Keratinocyte (primary cell): ENCODE results near the gene ADCY10. TPM values are rescaled to one million over a fixed set of nuclear protein-coding genes. Genes with fewer than 3 reads are reported as not detected.

Source experiments
- DNase-seq: peaks from one replicate; pipeline ENCODE4 v3.0.0-alpha.2; 2011; ENCODE audit warnings: low read depth, missing footprints, low spot score
- FAIRE-seq: peaks from 2 replicates; lab custom pipeline; 2011; peaks lifted over from hg19 to GRCh38; lab: Jason Lieb, UNC
- H2AFZ ChIP-seq: 2 replicates; pipeline ENCODE4 v1.6.0; 2012; ENCODE audit warnings: low read length, control low read depth, inconsistent platforms; ENCODE audit not compliant: control insufficient read depth
- H3K27ac ChIP-seq: 2 replicates; pipeline ENCODE4 v1.5.1; 2011; ENCODE audit warnings: low read length; ENCODE audit not compliant: control insufficient read depth, insufficient read depth
- H3K27me3 ChIP-seq: 3 replicates; pipeline ENCODE4 v1.6.0; 2011; ENCODE audit warnings: low read length; ENCODE audit not compliant: control insufficient read depth, insufficient read depth; ENCODE audit errors: extremely low read depth
- H3K36me3 ChIP-seq, 2 experiments: 2 replicates in 1 of 2; 3 replicates in 1 of 2; pipeline ENCODE4 v1.5.1; 2011; ENCODE audit warnings: low read length in 2 of 2, mild to moderate bottlenecking in 1 of 2; ENCODE audit not compliant: control insufficient read depth in 2 of 2, insufficient read depth in 2 of 2; ENCODE audit errors: extremely low read depth in 1 of 2
- H3K4me1 ChIP-seq: 3 replicates; pipeline ENCODE4 v1.5.1; 2011; ENCODE audit warnings: low read length; ENCODE audit not compliant: control insufficient read depth, insufficient read depth; ENCODE audit errors: extremely low read depth
- H3K4me2 ChIP-seq: 3 replicates; pipeline ENCODE4 v1.6.0; 2011; ENCODE audit warnings: low read depth, low read length; ENCODE audit not compliant: control insufficient read depth, insufficient read depth; ENCODE audit errors: extremely low read depth
- H3K4me3 ChIP-seq, 3 experiments: fragments of 200-600 bp in 1 of 3; sonication (generic) in 1 of 3; 2 replicates in 2 of 3; 3 replicates in 1 of 3; pipeline ENCODE4 v1.5.1; 2011 to 2016; ENCODE audit warnings: low read length in 3 of 3, mild to moderate bottlenecking in 3 of 3, control low read depth in 2 of 3, inconsistent platforms in 1 of 3, low read depth in 1 of 3, mixed read lengths in 1 of 3, mixed run types in 1 of 3, moderate library complexity in 1 of 3; ENCODE audit not compliant: control insufficient read depth in 2 of 3, insufficient read depth in 2 of 3; ENCODE audit errors: extremely low read depth in 1 of 3
- H3K79me2 ChIP-seq: 2 replicates; pipeline ENCODE4 v1.6.0; 2012; ENCODE audit warnings: low read length; ENCODE audit not compliant: control insufficient read depth, insufficient read depth
- H3K9ac ChIP-seq: 3 replicates; pipeline ENCODE4 v1.6.0; 2011; ENCODE audit warnings: low read length; ENCODE audit not compliant: control insufficient read depth, insufficient read depth; ENCODE audit errors: extremely low read depth
- H3K9me1 ChIP-seq: 3 replicates; pipeline ENCODE4 v1.6.0; 2011; ENCODE audit warnings: low read length; ENCODE audit not compliant: control insufficient read depth, insufficient read depth; ENCODE audit errors: extremely low read depth
- H3K9me3 ChIP-seq: 2 replicates; pipeline ENCODE4 v1.5.1; 2012; ENCODE audit warnings: low read depth, low read length; ENCODE audit not compliant: control insufficient read depth
- H4K20me1 ChIP-seq: 3 replicates; pipeline ENCODE4 v1.6.0; 2011; ENCODE audit warnings: low read length; ENCODE audit not compliant: control insufficient read depth, insufficient read depth; ENCODE audit errors: extremely low read depth
- EZH2 ChIP-seq: IDR thresholded peaks from one replicate; pipeline ENCODE4 v1.6.1; 2012; ENCODE audit warnings: inconsistent platforms, mild to moderate bottlenecking, low read length, moderate library complexity
- dilution Hi-C: fragments of 300-500 bp; cut with MboI; formaldehyde crosslinking; loops from one replicate; pipeline ENCODE4 v1.7.0; 2020; ENCODE audit warnings: low sequenced_read_pairs; ENCODE audit not compliant: extremely low pct_ligation_motif_present
- polyA plus RNA-seq, 5 experiments: library from polyadenylated mRNA; depleted of rRNA in 3 of 5; stranded (reverse) in 3 of 5; stranded (forward) in 1 of 5; unstranded in 1 of 5; fragments of >200 nt; gene quantifications; 1 replicate in 1 of 5; 2 replicates in 3 of 5; 3 replicates in 1 of 5; pipeline versions ENCODE4 v1.2.1 to v1.2.3, GENCODE V29; 2011 to 2012; ENCODE audit warnings: missing spikeins in 2 of 5, low read depth in 1 of 5, low replicate concordance in 1 of 5
- TF ChIP-seq, protein P1 (sequence below), 3 experiments: IDR thresholded peaks in 1 of 3; conservative IDR thresholded peaks in 1 of 3; optimal IDR thresholded peaks in 1 of 3; 2 replicates in 2 of 3; 3 replicates in 1 of 3; pipeline versions ENCODE3 to v1.5.1; 2011; ENCODE audit warnings: low read length in 3 of 3, mild to moderate bottlenecking in 3 of 3, moderate library complexity in 2 of 3, control low read depth in 1 of 3, inconsistent platforms in 1 of 3; ENCODE audit not compliant: insufficient read depth in 2 of 3; ENCODE audit errors: extremely low read depth in 1 of 3

Gene ADCY10
- polyA plus RNA-seq, 1 donor (not counting 4 experiments of a cell fraction or from before 2014, with no cell fraction given), result 0.04 TPM

DNA sequence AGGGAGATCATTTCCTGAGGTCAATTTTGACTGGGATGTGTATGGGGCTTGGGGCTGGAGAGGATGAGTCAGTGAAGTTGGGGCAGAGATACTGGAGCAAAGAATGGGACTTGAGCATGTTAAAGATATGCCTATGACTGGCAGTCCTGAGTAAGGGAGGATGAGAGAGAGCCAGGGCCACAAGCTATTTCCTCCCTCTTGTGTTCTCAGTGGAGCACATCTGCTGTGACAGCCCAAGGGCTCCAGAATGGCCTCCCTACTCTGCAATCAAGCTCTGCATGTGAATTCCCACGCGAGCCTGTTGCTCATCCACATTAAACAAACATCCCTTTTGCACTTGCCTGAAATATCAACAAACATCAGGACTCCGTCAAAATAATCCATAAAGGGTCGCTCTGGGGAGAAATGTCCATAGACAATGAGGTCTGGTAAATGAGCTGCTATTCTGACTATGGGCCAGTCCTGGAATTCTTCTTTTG lies 9.2 kb downstream of the ADCY10 start:
- Histone ChIP-seq H3K27me3 (no peaks in the 10 kb centered on the region), H3K27ac (no peak overlapping the region), H3K4me1 (no peaks in the 10 kb centered on the region), H4K20me1 (no peaks in the 10 kb centered on the region), H3K9me3 (no peaks in the 10 kb centered on the region), H3K79me2 (no peaks in the 10 kb centered on the region), H3K4me3 (no peak overlapping the region), H3K9me1 (no peaks in the 10 kb centered on the region), H2AFZ (no peak overlapping the region), H3K9ac (no peak overlapping the region), H3K4me2 (no peak overlapping the region), H3K36me3 (no peaks in the 10 kb centered on the region)
- DNase-seq (no peak), FAIRE-seq (peak; percentile 49)
- TF ChIP-seq, protein P1, sequence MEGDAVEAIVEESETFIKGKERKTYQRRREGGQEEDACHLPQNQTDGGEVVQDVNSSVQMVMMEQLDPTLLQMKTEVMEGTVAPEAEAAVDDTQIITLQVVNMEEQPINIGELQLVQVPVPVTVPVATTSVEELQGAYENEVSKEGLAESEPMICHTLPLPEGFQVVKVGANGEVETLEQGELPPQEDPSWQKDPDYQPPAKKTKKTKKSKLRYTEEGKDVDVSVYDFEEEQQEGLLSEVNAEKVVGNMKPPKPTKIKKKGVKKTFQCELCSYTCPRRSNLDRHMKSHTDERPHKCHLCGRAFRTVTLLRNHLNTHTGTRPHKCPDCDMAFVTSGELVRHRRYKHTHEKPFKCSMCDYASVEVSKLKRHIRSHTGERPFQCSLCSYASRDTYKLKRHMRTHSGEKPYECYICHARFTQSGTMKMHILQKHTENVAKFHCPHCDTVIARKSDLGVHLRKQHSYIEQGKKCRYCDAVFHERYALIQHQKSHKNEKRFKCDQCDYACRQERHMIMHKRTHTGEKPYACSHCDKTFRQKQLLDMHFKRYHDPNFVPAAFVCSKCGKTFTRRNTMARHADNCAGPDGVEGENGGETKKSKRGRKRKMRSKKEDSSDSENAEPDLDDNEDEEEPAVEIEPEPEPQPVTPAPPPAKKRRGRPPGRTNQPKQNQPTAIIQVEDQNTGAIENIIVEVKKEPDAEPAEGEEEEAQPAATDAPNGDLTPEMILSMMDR (optimal IDR thresholded peaks at IDR 0.05 in 1 of 3, IDR thresholded peaks at IDR 0.05 in 1 of 3, conservative IDR thresholded peaks at IDR 0.05 in 1 of 3; ENCODE audit: extremely low read depth in 1 of 3, insufficient read depth in 2 of 3, low read length in 3 of 3), result peak in 1 of 3 experiments; percentile 7
- TF ChIP-seq EZH2, result no peak
- dilution Hi-C loops, result no loop called here

DNA sequence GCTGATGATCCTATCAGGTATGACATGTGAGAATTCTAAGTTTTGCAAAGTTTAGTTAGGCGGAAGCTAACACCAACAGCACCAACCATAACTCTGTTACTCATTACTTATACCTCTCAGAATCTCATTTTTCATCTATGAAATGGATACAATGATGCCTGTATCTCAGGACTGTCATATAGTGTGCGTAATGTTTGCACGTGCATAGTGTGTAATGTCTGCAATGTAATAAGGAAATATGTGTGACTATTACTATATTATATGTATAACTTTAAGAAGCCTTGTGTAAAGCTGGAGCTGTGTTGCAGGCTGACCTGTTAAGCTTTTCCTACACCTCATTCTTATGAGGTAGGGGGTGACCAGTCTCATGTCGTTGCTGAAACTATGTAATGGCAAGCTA lies 13.0 kb downstream of the ADCY10 start:
- no peaks in the 10 kb centered on the region for H3K36me3 ChIP-seq
- H2AFZ ChIP-seq, result no peak overlapping the region
- H3K27ac ChIP-seq, result no peak overlapping the region
- H3K9me3 ChIP-seq, result no peaks in the 10 kb centered on the region
- no peaks in the 10 kb centered on the region for H3K4me1 ChIP-seq
- H3K4me3 ChIP-seq, result no peak overlapping the region
- TF ChIP-seq, protein P1 (optimal IDR thresholded peaks at IDR 0.05 in 1 of 3, IDR thresholded peaks at IDR 0.05 in 1 of 3, conservative IDR thresholded peaks at IDR 0.05 in 1 of 3; ENCODE audit: extremely low read depth in 1 of 3, insufficient read depth in 2 of 3, low read length in 3 of 3), result no peak
- no peak for TF ChIP-seq EZH2
- H3K27me3 ChIP-seq, result no peaks in the 10 kb centered on the region
- dilution Hi-C loops, result no loop called here
- H3K9ac ChIP-seq, result no peak overlapping the region
- DNase-seq (no peak), FAIRE-seq (no peak)
- no peaks in the 10 kb centered on the region for H3K9me1 ChIP-seq
- H3K4me2 ChIP-seq, result no peak overlapping the region
- H3K79me2 ChIP-seq, result no peaks in the 10 kb centered on the region
- H4K20me1 ChIP-seq, result no peaks in the 10 kb centered on the region
